ENCODE data around the gene TGM2.
"Not testable (repeated sequence)": the region's sequence is repeated elsewhere in the genome, so short reads cannot be mapped to it uniquely, and the experiment has no call there.

TGM2 gene

DNA sequence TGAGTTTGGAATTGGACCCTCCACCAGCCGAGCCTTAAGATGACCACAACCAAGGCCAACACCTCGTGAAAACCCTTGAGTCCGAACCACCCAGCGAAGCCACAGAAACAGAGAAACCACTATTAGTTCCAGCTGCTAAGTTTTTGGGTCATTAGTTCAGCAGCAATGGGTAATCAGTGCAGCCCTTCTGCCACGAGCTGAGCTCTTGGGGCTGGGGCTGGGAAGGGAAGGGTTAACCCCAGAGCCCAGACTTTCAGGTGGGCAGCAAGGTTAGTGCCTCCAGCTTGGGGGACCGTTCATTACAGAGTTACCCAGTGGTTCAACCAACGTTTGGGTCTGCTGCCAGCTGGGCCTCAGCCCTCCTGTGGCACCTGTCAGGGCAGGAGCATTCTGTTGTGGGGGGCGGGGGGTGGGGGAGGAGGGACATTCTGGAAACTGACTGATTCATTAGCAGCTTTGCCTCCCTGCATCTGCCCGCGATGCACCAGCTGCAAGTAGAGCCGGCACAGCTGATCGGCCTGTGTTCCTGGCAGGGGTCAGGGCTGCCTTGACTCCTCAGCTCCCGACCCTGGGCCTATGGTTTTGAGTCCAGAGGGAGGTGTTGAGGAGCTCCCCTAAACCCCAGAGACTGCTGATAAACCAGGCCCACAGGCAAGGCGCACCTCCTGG, 52.7 kb downstream of the TGM2 start:
- DNase-seq, result no peak

DNA sequence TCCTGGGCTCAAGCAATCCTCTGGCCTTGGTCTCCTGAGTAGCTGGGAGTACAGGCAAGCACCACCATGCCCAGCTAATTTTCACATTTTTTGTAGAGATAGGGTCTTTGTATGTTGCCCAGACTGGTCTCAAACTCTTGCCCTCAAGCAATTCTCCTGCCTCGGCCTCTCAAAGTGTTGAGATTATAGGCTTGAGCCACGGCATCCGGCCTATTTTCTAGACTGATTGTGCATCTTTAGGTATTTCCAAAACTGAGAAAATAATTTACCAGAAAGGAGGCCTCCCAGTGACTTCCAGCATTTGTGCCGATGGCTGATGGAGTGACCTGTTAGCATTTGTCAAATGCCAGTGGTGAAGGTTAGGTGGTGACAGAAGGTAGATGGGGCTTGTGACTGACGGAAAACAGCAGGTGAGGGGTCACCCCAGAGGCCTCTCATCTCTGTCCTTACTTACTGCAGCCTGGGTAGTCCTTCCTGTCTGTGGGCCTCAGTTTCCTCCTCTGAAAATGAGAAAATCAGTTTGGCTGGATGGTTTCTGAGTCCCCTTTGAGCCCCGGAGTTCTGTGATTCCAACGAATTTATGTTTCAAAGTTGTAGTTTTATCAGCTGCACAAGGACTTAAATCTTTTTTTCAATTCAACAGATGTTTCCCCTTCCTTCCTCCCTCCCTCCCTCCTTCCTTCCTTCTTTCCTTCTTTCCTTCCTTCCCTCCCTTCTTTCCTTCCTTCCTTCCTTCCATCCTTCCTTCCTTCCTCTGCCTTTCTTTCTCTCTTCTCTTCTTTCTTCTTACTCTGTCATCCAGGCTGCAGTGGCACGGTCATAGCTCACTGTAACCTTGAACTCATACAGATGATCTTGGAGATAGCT, 53.5 kb downstream of the TGM2 start:
- no peak for DNase-seq

DNA sequence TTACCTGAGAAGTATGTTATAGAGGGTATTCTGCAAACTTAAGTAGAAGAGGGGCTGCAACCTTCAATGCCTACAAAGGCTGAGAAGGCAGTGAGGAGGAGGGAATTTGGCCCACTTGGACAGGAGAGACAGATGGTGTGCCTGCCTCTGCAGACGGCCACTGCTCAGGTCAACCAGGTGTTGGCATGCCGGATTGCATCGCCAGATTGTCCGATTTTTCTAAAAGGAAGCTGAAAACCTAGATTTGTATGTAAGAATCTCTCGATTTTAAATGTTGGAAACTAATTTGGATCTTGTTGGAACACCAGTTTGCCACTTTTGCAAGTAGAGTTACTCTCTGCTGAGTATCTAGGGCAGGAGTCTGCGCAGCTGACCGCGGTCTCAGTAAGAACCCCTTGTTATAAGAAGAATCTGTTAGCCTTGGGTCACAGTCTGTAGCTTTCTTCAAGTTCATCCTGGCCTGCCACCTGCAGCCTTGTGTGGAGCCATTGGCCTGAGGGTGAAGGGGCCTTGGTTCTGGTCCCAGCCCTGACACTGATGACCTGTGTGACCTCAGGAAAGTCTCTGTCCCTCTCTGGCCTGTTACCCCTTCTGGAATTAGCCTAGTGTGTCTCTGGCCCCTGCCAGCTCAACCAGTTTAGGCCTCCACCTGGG, 54.4 kb downstream of the TGM2 start:
- no peak for DNase-seq

DNA sequence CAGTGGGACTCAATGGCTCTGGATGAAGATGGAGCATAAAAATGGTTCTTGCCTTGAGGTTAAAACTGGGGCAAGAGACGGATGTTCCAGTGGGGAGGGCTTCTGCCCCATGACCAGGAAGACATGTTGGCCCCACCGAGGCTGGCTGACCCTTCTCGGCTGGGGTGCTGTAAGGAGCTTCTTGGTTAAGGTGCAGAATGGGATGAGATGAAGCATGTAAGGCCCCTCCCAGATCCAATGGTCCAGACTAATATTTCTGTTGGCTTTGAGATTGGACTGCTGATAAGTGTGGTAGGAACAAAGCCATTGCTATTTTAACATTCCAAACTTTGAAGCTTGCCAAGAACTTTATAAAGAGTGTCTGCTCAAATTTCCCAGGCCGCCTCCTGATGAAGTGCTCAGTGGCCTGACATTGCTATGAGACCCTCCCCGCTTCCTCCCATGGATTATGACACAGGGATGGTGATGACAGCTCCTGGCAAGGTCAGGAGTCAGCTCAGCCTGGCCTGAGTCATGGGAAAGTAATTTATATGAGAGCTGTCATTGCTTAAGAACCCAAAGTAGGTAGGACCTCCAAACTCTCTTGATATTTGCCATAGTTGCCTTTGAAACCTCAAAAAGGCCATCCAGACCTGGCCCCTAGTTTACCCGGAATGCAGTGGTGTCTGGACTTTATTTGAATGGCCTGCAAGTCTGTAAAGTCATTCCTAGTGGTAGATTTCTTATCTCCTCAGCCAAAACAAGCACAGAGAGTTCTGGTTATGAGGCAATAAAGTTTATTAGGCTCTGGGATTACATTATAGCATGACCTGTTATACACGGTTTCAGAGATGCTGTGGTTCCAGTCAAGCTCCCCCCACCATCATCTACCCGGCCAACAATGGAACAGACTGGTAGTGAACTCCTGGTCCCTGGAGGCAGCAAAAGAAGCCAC, 55.2 kb downstream of the TGM2 start:
- no peak for DNase-seq

DNA sequence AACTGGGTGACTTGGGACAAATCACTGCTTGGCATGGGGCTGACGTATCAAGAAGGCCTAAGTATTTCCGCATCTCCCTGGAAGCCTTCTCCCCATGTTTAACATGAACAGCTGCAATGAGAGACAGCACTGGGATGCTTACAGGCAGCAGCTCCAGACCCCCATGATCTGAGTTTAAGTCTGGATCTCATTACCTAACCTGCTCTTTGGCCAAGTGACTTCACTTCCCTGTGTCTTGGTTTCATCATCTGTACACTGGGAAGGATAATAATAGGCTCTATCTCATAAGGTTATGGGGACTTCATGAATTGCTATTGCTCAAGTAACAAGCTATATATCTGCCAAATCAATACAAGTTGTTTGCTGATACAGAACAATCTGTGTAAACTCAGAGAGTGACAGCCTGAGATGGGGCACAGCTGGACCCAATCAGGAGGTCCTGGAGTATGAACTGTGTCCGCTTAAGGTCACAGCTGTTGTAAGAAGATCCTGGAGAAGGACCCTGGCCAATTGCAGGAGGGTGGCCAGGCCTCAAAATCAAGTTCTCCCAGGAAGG, 56.0 kb downstream of the TGM2 start:
- no peak for DNase-seq

DNA sequence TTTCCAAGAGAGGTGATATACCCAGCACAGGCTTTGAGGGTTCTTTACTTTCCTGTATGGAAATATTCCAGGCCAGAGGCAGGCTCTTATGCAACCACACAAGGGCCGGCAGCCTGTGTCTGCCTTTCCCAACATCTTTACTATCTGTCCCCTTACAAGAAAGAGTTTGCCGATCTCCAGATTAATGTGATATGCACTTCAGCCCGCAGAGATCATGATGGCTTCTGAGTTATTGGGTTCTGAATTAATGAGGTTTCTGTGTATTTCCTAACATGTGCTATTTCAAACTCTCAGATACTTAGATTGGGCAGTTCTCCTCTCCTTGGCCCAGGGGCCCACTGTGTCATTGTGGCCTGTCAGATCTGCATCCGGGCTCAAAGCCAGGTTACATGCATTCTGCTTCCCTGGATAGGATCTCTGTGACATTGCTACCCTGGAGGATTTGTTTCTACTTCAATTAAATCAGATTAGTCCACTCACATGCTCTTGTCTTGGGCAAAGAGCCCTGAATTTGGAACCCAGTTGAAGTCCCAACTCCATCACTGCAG, 56.6 kb downstream of the TGM2 start:
- no peak for DNase-seq

DNA sequence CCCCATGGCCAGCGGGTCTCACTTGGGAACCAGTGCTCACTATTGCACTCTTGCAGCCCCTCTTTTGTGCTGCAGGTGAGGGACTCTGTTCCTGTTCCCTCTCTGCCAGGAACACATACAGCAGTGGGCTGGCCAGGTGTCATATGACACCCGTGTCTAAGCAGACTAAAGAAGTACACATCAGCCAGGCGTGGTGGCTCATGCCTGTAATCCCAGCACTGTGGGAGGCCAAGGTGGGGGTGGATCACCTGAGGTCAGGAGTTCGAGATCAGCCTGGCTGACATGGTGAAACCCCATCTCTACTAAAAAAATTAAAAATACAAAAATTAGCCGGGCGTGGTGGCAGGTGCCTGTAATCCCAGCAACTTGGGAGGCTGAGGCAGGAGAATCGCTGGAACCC, 57.2 kb downstream of the TGM2 start:
- DNase-seq, result not testable (repeated sequence)

DNA sequence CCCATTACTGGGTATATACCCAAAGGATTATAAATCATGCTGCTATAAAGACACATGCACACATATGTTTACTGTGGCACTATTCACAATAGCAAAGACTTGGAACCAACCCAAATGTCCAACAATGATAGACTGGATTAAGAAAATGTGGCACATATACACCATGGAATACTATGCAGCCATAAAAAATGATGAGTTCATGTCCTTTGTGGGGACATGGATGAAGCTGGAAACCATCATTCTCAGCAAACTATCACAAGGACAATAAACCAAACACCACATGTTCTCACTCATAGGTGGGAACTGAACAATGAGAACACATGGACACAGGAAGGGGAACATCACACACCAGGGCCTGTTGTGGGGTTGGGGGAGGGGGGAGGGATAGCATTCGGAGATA, 57.7 kb downstream of the TGM2 start:
- not testable (repeated sequence) for DNase-seq

DNA sequence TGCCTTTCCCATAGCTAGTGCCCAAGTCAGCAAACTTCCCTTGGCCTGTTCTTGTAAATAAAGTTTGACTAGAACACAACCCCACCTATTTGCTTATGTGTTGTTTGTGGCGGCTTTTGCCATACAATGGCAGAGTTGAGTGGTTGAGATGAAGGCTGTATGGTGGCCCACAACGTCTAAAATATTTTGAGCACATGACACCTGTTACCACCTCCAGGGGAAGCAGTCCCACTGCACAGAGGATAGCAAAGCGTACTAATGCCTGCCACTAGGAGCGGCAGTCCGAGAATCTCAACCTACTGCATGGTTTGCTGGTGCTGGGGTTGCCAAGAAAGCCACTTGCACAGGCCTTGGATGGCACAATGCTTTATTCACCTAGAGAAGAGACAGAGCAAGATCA, 58.6 kb downstream of the TGM2 start:
- no peak for DNase-seq

DNA sequence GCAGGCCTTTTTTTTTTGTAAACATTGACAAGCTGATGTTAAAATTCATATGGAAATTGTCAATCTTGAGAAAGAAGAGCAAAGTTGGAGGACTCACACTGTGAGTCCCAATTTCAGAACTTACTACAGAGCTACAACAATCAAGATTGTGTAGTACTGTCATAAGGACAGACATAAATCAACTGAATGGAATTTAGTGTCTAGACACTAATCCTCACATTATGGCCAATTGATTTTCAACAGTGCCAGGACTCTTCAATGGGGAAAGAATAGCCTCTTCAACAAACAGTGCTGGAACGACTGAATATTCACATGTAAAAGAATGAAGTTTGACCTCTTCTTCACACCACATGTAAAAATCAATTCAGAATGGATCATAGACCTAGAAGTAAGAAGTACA, 60.8 kb downstream of the TGM2 start:
- DNase-seq, result no peak

DNA sequence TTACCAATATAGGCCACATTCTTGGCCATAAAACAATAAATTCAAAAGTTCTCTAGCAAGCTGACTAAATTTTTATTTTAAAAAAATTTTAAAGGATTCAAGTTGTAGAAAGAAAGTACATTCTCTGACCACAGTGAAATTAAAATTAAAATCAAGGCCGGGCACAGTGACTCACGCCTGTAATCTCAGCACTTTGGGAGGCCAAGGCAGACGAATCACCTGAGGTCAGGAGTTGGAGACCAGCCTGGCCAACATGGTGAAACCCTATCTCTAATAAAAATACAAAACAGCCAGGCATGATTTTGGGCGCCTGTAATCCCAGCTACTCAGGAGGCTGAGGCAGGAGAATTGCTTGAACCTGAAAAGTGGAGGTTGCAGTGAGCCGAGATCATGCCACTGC, 62.9 kb downstream of the TGM2 start:
- DNase-seq, result not testable (repeated sequence)

DNA sequence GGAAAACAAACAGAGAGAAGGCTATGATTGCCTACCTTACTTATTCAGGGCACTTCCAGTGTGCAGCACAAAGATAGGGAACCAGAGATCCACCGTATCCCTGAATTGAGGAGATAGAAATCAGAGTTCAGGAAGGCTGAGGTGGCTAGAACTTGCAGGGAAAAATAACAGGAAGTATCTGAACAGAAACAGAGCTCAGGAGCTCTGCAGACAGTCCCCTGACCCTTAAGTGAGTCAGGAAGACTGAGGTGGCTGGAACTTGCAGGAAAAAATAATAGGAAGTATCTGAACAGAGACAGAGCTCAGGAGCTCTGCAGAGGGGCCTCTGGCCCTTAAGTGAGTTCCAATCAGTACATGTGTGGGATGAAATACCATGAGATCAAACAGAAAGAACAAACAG, 66.1 kb downstream of the TGM2 start:
- no peak for DNase-seq

DNA sequence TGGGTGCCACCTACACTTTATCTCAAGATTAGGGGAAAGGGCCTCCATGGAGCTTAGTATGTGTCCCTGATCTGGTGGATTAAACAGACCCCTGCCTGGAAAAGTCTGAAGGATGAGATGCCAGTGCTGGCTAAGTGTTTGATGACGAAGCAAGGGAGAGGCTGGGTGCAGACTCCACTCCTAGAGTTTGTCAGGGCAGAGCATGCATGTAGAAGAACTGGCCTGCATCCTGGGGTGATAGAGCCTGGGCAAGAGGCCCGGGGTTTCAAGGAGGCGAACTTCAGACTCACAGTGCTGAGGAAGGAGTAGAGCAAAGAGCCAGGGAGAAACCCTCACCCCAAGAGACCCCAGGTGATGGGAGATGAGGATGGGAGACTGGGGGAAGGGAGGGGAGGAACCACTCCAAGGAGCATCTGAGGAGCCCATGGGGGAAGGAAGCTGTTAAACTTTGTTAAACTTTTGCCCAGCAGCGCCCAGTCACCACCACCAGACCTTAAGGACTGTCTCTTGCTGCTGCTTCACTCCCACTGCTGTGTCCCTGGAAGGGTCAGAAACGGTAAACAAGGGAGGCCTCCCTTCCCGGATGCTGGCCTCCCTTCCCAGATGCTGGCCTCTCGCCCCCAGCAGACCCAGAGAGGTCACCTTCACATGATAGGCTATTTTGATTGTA, 69.9 kb downstream of the TGM2 start:
- DNase-seq, result no peak

DNA sequence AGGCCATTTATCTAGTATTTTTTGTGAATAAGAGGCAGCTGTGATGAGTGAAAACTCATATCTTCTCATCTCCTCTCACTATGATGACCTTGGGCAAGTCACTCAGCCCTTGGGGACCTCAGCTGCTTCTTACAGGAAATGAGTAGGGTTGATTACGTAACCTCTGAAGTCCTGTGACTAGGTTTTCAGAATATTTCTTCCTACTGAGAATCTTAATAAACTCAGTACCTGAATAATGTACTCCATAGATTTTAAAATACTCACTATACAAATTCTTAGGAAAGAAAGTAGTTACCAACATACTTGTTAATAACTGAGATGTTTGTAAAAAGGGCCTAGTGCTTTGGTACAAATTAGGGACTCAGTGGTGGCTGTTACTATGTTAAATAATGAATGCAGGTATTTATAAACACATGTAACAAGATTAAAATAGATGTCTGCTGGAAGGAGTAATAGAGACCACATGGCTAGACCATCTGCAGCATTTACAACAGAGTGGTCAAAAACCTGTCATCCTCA, 70.6 kb downstream of the TGM2 start:
- no peak for DNase-seq

DNA sequence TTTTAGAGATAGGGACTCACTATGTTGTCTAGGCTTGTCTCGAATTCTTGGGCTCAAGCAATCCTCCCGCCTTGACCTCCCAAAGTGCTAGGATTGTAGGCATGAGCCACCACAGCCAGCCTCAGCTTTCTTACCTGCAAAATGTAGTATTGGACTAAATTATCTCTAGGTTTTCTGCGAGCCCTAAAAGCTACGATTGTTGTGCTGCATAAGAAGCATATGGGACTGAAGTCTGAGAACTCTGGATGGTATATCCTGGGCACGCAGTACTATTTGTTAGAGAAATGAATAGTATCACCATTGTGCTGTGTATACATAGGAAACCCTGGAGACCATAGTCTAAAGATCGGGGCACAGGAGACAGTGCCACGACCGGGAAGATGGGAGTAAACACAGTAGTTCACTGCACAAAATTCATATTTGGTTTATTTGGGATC, 71.4 kb downstream of the TGM2 start:
- DNase-seq, result no peak

DNA sequence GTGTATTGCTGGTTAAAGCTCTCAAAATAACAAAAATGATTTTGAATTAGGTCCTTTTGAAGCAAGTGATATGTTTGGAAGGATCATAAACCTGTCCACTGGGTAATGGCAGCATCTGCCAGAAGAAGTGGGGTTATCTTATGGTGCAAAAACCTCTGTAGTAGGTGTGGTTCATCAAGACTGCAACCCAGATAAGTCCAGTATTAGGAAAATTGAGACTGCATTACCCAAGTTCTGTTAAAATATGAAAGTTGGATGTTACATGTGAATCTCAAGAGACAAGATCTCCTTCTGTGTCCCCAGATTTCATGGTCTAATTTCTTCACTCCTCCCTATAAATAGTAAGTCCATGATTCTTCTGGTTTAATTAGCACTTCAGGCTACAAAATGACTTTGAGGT, 72.2 kb downstream of the TGM2 start:
- DNase-seq, result no peak

DNA sequence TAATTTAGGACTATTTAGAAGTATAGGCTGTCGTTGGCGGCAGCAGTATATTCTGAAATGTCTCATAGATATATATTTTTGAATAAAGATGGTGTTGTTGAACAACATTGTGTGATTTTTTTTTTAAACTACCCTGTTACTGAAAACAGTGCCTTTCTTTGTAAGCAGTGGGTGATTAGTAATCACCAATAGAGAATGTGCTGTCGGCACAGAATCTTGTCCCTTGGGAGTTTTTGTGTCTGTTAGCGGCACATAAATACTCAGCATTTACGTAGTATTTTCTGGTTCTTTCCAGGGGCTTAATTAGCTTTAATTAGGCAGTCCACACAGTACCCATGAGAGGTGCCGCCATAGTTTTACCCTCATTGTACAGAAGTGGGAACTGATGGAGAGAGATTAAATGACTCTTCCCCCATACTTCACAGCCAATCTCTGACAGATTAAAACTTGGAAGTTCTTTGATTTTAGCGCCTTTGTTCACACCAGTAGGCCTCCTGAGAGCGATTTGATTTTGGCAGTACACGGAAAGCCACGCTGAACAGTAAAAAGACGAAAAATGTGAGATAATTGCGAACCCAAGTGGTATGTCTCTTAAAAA, 72.7 kb downstream of the TGM2 start:
- no peak for DNase-seq

DNA sequence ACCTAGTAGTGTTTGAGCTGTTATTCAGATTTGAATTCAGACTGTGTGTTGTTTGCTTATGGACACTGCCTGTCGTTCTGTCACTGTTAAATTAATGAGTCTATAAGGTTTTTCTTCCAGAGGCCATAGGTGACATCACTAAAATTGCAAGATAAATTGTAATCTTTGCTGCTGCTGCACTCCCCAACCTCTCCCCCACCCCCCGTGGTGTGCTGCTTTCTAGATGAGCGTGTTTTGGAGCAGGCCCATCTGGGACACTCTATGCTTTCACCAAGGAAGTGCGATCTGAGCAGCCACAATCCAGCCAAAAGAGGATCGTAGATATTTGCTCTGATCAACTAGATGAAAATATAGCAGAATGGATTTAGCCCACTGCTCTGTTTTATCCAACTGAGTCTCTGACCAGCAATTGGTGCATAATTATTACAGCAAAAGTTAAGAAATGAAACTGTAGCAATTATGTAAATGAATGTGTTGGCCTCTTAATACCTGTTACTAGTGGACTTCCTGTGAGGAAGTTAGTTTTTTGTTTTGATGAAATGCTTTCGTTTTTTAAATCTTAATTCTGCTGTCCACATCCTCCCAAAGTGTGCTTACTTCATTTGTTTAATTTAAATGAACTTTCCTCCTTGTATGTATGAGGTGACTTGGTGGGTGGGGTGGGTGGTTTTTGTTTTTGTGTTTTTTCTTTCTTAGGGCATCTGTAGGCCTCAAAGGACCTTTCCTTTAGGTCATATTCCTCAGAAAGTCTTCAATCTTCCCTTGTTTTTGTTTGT, 73.4 kb downstream of the TGM2 start:
- no peak for DNase-seq

DNA sequence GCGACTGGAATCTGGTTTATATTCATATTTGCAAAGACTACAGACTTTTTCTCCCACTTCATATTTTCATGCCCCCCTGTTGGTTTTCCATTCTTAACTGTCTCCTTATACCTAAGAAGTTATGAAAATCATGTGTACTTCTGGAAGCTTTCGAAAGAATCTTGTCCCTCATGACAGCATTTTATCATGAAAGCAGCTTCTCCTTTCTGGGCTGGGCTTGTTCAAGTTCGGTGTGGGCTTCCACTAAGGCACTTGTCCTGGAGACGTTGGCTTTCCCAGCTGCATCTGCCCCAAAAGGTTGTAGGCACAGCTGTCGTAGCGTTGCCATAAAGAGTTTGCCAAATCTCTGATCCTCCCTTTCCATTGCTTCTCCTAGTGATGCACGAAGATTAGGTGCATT, 75.0 kb downstream of the TGM2 start:
- DNase-seq, result no peak

DNA sequence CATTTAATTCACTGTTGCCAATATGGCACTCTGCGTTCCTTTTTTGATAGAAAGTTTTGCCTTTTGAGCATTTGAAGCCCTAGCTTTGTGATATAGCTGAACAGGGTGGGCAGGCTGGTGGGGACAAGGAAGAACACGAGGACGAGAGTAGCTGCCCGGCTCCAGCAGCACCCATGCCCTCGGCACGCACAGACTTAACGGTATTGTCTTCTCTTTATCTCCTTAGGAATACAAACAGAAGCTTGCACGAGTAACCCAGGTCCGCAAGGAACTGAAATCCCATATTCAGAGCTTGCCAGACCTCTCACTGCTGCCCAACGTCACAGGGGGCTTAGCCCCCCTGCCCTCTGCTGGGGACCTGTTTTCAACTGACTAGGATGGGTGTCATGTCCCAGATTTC, 75.6 kb downstream of the TGM2 start:
- no peak for DNase-seq

Measured in NCI-H146 (cell line).